GM23338 (cell line): Measurements from ENCODE around the gene RNF166. TPM values are rescaled to one million over a fixed set of nuclear protein-coding genes. Genes with fewer than 3 reads are reported as not detected.

ENCODE experiments used
- ATAC-seq: fragments of 200-7000 bp; cut with Tn5 transposase; 3 replicates; pipeline ENCODE4 v1.9.1; 2020
- DNase-seq: peaks from one replicate; pipeline ENCODE4 v3.0.0-alpha.2; 2015; ENCODE audit warnings: low spot score
- H2AFZ ChIP-seq: fragments of 200-600 bp; sonication (generic); 2 replicates; pipeline ENCODE4 v1.8.0; 2016; ENCODE audit warnings: antibody characterized with exemption, mild to moderate bottlenecking, moderate library complexity
- H3F3A ChIP-seq: fragments of 200-600 bp; sonication (generic); replicated peaks from 2 replicates; pipeline ENCODE4 v1.8.0; 2017; ENCODE audit warnings: antibody characterized with exemption, mixed run types, low read depth
- H3K27ac ChIP-seq: fragments of 200-600 bp; sonication (generic); 2 replicates; pipeline ENCODE4 v1.6.1; 2016; ENCODE audit warnings: low read depth
- H3K27me3 ChIP-seq: fragments of 200-600 bp; sonication (generic); 2 replicates; pipeline ENCODE4 v1.8.0; 2016; ENCODE audit warnings: mild to moderate bottlenecking, mixed run types, moderate library complexity; ENCODE audit not compliant: insufficient read depth
- H3K36me3 ChIP-seq: fragments of 200-600 bp; sonication (generic); 2 replicates; pipeline ENCODE4 v1.8.0; 2016; ENCODE audit warnings: mild to moderate bottlenecking; ENCODE audit not compliant: insufficient read depth
- H3K4me1 ChIP-seq: fragments of 200-600 bp; sonication (generic); 2 replicates; pipeline ENCODE4 v1.8.0; 2016; ENCODE audit warnings: mild to moderate bottlenecking, moderate library complexity; ENCODE audit not compliant: insufficient read depth
- H3K4me2 ChIP-seq: fragments of 200-600 bp; sonication (generic); 2 replicates; pipeline ENCODE4 v1.7.1; 2017; ENCODE audit warnings: mixed run types
- H3K4me3 ChIP-seq: fragments of 200-600 bp; sonication (generic); 2 replicates; pipeline ENCODE4 v1.6.1; 2016; ENCODE audit warnings: mixed run types
- H3K79me2 ChIP-seq: fragments of 200-600 bp; sonication (generic); replicated peaks from 2 replicates; pipeline ENCODE4 v1.8.0; 2017; ENCODE audit warnings: mild to moderate bottlenecking; ENCODE audit not compliant: insufficient read depth
- H3K9me2 ChIP-seq: fragments of 200-600 bp; sonication (generic); 2 replicates; pipeline ENCODE4 v1.8.0; 2017; ENCODE audit not compliant: insufficient read depth
- H4K20me1 ChIP-seq: fragments of 200-600 bp; sonication (generic); replicated peaks from 2 replicates; pipeline ENCODE4 v1.8.0; 2017; ENCODE audit warnings: mild to moderate bottlenecking; ENCODE audit not compliant: insufficient read depth
- H3K27ac Mint-ChIP-seq: 2 replicates; pipeline ENCODE4 v1.8.0; 2020; ENCODE audit warnings: inconsistent platforms, mild to moderate bottlenecking, moderate library complexity, mixed read lengths
- H3K27me3 Mint-ChIP-seq: 3 replicates; pipeline ENCODE4 v1.8.0; 2022; ENCODE audit warnings: low read depth, mild to moderate bottlenecking, moderate library complexity, mixed read lengths, inconsistent platforms; ENCODE audit not compliant: insufficient read depth, poor library complexity
- H3K36me3 Mint-ChIP-seq: 3 replicates; pipeline ENCODE4 v1.8.0; 2021; ENCODE audit warnings: low read depth, mild to moderate bottlenecking, inconsistent platforms, moderate library complexity, mixed read lengths
- H3K4me1 Mint-ChIP-seq: 3 replicates; pipeline ENCODE4 v1.8.0; 2020; ENCODE audit warnings: mild to moderate bottlenecking, inconsistent platforms, mixed read lengths
- H3K4me3 Mint-ChIP-seq: 3 replicates; pipeline ENCODE4 v1.8.0; 2021; ENCODE audit warnings: moderate library complexity, mild to moderate bottlenecking, inconsistent platforms, mixed read lengths
- H3K9me3 Mint-ChIP-seq: 3 replicates; pipeline ENCODE4 v1.8.0; 2020; ENCODE audit warnings: moderate library complexity, mild to moderate bottlenecking, inconsistent platforms, mixed read lengths
- ETS1 ChIP-seq: IDR thresholded peaks from 2 replicates; pipeline ENCODE4 v1.6.1; 2016; ENCODE audit warnings: antibody characterized with exemption
- EZH2 ChIP-seq: fragments of 200-600 bp; sonication (generic); IDR thresholded peaks from one replicate; pipeline ENCODE4 v1.8.0; 2017; ENCODE audit warnings: antibody characterized with exemption, mild to moderate bottlenecking, low read depth; ENCODE audit not compliant: unreplicated experiment
- EZH2phosphoT487 ChIP-seq: fragments of 200-600 bp; sonication (generic); IDR thresholded peaks from one replicate; pipeline ENCODE4 v1.8.1; 2018; ENCODE audit warnings: antibody characterized with exemption; ENCODE audit not compliant: unreplicated experiment
- JUNB ChIP-seq: IDR thresholded peaks from one replicate; pipeline ENCODE4 v1.6.1; 2016; ENCODE audit warnings: antibody characterized with exemption; ENCODE audit not compliant: unreplicated experiment
- NANOG ChIP-seq: IDR thresholded peaks from 2 replicates; pipeline ENCODE4 v1.6.1; 2016; ENCODE audit warnings: antibody characterized with exemption, borderline replicate concordance
- POLR2AphosphoS5 ChIP-seq: IDR thresholded peaks from 2 replicates; pipeline ENCODE4 v1.6.1; 2016; ENCODE audit warnings: antibody characterized with exemption, low read depth
- REST ChIP-seq: IDR thresholded peaks from one replicate; pipeline ENCODE4 v1.6.1; 2018; ENCODE audit warnings: antibody characterized with exemption; ENCODE audit not compliant: unreplicated experiment
- STAT1 ChIP-seq: IDR thresholded peaks from one replicate; pipeline ENCODE4 v1.6.1; 2016; ENCODE audit warnings: antibody characterized with exemption; ENCODE audit not compliant: unreplicated experiment
- ZNF114 ChIP-seq: fragments of 250-450 bp; sonication (Bioruptor Pico); IDR thresholded peaks from 2 replicates; pipeline ENCODE4 v1.5.0; 2020; ENCODE audit warnings: mild to moderate bottlenecking, moderate library complexity
- ZNF331 ChIP-seq: fragments of 250-450 bp; sonication (Bioruptor Pico); IDR thresholded peaks from 2 replicates; pipeline ENCODE4 v1.5.0; 2020; ENCODE audit warnings: low read depth, mild to moderate bottlenecking, moderate library complexity
- ZNF462 ChIP-seq: fragments of 250-450 bp; sonication (Bioruptor Pico); IDR thresholded peaks from 2 replicates; pipeline ENCODE4 v1.5.0; 2020; ENCODE audit warnings: mild to moderate bottlenecking, moderate library complexity
- polyA plus RNA-seq: library from polyadenylated mRNA; unstranded; fragments of >200 nt; fragmentation: Nextera tagmentation; extraction: Ambion mirVana; gene quantifications from 2 replicates; pipeline ENCODE4 v1.2.1, GENCODE V29; 2016
- total RNA-seq: library from RNA; depleted of rRNA; stranded (reverse); fragments of >200 nt; shearing (Covaris generic); gene quantifications from 2 replicates; pipeline ENCODE4 v1.2.3, GENCODE V29; 2014
- TF ChIP-seq, protein P1 (sequence below), 2 experiments: fragments of 200-600 bp in 1 of 2; sonication (generic) in 1 of 2; conservative IDR thresholded peaks; 2 replicates each; pipeline versions ENCODE4 v1.5.1 to v1.6.1; 2016 to 2017; ENCODE audit warnings: antibody characterized with exemption in 2 of 2, low read depth in 2 of 2, mild to moderate bottlenecking in 2 of 2, moderate library complexity in 1 of 2

Gene RNF166
- total and polyA plus RNA-seq, 2 experiments from 2014 or later = 24.9 to 43.4 TPM

- Histone ChIP-seq H3K79me2 (peaks cover 23% of the 10 kb centered on the region), H2AFZ (no peak overlapping the region), H3K4me2 (no peak overlapping the region), H3K4me3 (no peak overlapping the region), H3F3A (no peaks in the 10 kb centered on the region), H3K4me1 (no peaks in the 10 kb centered on the region), H3K27ac (no peak overlapping the region), H3K27me3 (no peaks in the 10 kb centered on the region), H4K20me1 (peaks cover 5% of the 10 kb centered on the region; the same call in 1 of the 2 replicates), H3K36me3 (no peaks in the 10 kb centered on the region), H3K9me2 (no peaks in the 10 kb centered on the region)
- no peak for ATAC-seq
- Mint-ChIP-seq H3K4me3 (no peak overlapping the region), H3K27me3 (peaks cover 6% of the 10 kb centered on the region), H3K36me3 (no peaks in the 10 kb centered on the region; the same call in 2 of the 3 replicates), H3K27ac (no peak overlapping the region), H3K4me1 (peaks cover 12% of the 10 kb centered on the region), H3K9me3 (no peaks in the 10 kb centered on the region)
- TF ChIP-seq, protein P1, sequence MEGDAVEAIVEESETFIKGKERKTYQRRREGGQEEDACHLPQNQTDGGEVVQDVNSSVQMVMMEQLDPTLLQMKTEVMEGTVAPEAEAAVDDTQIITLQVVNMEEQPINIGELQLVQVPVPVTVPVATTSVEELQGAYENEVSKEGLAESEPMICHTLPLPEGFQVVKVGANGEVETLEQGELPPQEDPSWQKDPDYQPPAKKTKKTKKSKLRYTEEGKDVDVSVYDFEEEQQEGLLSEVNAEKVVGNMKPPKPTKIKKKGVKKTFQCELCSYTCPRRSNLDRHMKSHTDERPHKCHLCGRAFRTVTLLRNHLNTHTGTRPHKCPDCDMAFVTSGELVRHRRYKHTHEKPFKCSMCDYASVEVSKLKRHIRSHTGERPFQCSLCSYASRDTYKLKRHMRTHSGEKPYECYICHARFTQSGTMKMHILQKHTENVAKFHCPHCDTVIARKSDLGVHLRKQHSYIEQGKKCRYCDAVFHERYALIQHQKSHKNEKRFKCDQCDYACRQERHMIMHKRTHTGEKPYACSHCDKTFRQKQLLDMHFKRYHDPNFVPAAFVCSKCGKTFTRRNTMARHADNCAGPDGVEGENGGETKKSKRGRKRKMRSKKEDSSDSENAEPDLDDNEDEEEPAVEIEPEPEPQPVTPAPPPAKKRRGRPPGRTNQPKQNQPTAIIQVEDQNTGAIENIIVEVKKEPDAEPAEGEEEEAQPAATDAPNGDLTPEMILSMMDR (conservative IDR thresholded peaks at IDR 0.05; ENCODE audit: low read depth in 2 of 2) = no peak
- TF ChIP-seq JUNB = no peak
- no peak for TF ChIP-seq EZH2
- TF ChIP-seq REST = no peak
- no peak for TF ChIP-seq ZNF331
- no peak for TF ChIP-seq ZNF462 (CRISPR knock-in tag)
- no peak for TF ChIP-seq ZNF114 (CRISPR knock-in tag)
- TF ChIP-seq NANOG = no peak
- TF ChIP-seq EZH2phosphoT487 = no peak
- no peak for TF ChIP-seq ETS1
- TF ChIP-seq STAT1 = no peak
- no peak for TF ChIP-seq POLR2AphosphoS5
- DNase-seq = no peak
Observed at GRCh38 chr16:88701581-88702370, 4.4 kb downstream of the RNF166 start.
